ENCODE results near the gene TPK1. TPM values are rescaled to one million over a fixed set of nuclear protein-coding genes. Genes with fewer than 3 reads are reported as not detected.

TPK1 gene
- total RNA-seq, 6 donors from 2014 or later: 4.2 to 12.3 (median 9.1) TPM

DNA sequence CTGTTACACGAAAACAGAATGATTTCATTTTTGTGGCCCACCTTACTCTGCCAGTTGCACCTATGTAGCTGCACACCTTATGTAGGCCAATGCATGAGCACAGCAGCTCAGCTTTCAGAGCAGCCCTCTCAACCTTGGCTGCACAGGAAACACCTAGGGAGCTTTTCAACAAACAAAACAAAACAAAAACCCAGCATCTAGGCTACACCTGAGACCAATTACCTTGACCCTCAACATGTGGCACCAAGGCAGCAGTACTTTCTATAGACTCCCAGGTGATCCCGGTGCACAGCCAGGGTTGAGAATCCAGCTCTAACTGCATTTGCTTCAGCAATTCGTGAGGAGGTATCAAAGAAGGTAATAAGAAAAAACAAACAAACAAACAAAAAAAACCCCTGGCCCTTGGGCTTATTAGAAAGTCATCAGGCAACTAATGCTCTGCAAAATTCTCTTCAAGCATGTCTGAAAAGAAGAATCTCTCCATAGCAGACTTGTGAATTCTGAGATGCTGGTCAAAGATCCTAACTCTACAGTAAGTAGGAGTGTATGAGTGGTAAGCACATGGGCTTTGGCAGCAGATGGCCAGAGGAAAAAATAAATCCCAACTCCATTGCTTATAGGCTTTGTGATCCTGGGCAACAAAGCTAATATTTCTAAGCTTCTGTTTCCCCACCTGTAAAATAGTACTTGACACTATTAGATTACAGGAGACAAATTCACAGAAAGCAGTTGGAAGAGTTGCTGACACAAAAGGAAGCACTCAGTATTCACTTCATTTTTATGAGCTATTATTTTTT is 318.9 kb downstream of the TPK1 start:
- no peaks in the 10 kb centered on the region for H3K4me1 ChIP-seq
- no peak overlapping the region for H3K27ac ChIP-seq
- DNase-seq (no peak), ATAC-seq (ENCODE audit: low FRiP score in 2 of 2) (no peak)
- no peak overlapping the region for H3K4me3 ChIP-seq
- TF ChIP-seq, protein P1, sequence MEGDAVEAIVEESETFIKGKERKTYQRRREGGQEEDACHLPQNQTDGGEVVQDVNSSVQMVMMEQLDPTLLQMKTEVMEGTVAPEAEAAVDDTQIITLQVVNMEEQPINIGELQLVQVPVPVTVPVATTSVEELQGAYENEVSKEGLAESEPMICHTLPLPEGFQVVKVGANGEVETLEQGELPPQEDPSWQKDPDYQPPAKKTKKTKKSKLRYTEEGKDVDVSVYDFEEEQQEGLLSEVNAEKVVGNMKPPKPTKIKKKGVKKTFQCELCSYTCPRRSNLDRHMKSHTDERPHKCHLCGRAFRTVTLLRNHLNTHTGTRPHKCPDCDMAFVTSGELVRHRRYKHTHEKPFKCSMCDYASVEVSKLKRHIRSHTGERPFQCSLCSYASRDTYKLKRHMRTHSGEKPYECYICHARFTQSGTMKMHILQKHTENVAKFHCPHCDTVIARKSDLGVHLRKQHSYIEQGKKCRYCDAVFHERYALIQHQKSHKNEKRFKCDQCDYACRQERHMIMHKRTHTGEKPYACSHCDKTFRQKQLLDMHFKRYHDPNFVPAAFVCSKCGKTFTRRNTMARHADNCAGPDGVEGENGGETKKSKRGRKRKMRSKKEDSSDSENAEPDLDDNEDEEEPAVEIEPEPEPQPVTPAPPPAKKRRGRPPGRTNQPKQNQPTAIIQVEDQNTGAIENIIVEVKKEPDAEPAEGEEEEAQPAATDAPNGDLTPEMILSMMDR (IDR thresholded peaks at IDR 0.05): no peak
- TF ChIP-seq EP300 (IDR thresholded peaks at IDR 0.05): no peak
- TF ChIP-seq POLR2AphosphoS5 (IDR thresholded peaks at IDR 0.05): no peak
- no peak for TF ChIP-seq POLR2A (IDR thresholded peaks at IDR 0.05)
- no peaks in the 10 kb centered on the region for H3K27me3 ChIP-seq
- H3K9me3 ChIP-seq: no peaks in the 10 kb centered on the region
- WGBS, 2 donors: 88% methylated on average over 3 of the region's 3 CpGs
- H3K36me3 ChIP-seq: no peaks in the 10 kb centered on the region

DNA sequence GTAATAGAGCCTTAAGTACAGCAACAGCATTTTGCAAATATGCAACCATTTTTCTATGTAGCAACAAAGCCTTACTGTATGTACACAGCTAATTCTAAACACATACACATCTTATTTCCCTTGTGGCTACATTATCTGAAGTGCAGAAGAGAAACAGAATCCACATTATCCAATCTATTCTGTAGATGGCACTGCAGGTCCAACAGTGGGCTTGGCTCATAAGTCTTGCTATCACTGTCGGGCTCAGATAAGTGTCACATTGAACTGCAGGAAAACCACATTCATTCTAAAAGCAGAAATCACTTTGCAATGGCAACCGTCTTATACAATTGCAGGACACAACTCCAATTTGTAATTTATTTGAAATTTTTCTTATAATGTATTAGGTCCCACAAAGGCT is 322.5 kb downstream of the TPK1 start:
- 10 to 17% methylated on average over 2 of the region's 2 CpGs for WGBS, 2 donors
- no peak for DNase-seq
- no peak for TF ChIP-seq EP300 (IDR thresholded peaks at IDR 0.05)
- TF ChIP-seq, protein P1 (IDR thresholded peaks at IDR 0.05): peak in 1 of 6 experiments; percentile 8
- Histone ChIP-seq H3K9me3 (no peaks in the 10 kb centered on the region), H3K27me3 (no peaks in the 10 kb centered on the region), H3K36me3 (no peaks in the 10 kb centered on the region), H3K4me1 (no peaks in the 10 kb centered on the region), H3K27ac (no peak overlapping the region), H3K4me3 (no peak overlapping the region)
- ATAC-seq (ENCODE audit: low FRiP score in 2 of 2): peak in 1 of 2 donors; percentile 43

DNA sequence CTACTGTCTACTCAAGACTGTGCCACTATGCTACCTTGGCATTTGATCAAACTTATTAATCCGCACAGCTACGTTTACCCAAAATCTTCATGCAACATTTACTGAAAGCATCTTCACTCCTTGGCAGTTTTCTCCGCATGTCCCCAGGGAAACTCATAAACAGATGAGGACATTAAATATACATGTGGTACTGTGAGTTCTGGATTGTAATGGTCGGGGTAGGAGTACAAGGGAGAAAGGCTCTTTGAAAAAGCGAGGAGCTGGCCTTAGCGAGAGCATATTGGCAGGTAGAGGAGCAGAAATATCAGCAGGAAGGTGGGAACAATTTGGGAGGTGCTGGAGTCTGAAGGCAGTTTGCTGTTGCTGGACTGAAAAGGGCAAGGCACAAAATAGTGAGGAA is 325.2 kb downstream of the TPK1 start:
- no peak overlapping the region for H3K4me3 ChIP-seq
- no peak overlapping the region for H3K27ac ChIP-seq
- WGBS, 2 donors: 91 to 92% methylated on average over 6 of the region's 6 CpGs
- H3K9me3 ChIP-seq: no peaks in the 10 kb centered on the region
- DNase-seq (no peak), ATAC-seq (ENCODE audit: low FRiP score in 2 of 2) (no peak)
- TF ChIP-seq POLR2A (IDR thresholded peaks at IDR 0.05) (no peak), POLR2AphosphoS5 (IDR thresholded peaks at IDR 0.05) (no peak)
- TF ChIP-seq, protein P1 (IDR thresholded peaks at IDR 0.05): no peak
- H3K4me1 ChIP-seq: no peaks in the 10 kb centered on the region
- no peaks in the 10 kb centered on the region for H3K27me3 ChIP-seq
- H3K36me3 ChIP-seq: no peaks in the 10 kb centered on the region

GRCh38 chr7:144508702-144509101 is 327.2 kb downstream of the TPK1 start:
- H3K4me1 ChIP-seq: no peaks in the 10 kb centered on the region
- ATAC-seq (ENCODE audit: low FRiP score in 2 of 2) (no peak), DNase-seq (no peak)
- H3K27me3 ChIP-seq: no peaks in the 10 kb centered on the region
- no peak overlapping the region for H3K27ac ChIP-seq
- H3K9me3 ChIP-seq: no peaks in the 10 kb centered on the region
- no peak for TF ChIP-seq POLR2AphosphoS5 (IDR thresholded peaks at IDR 0.05)
- TF ChIP-seq POLR2A (IDR thresholded peaks at IDR 0.05): no peak
- TF ChIP-seq, protein P1 (IDR thresholded peaks at IDR 0.05): no peak
- TF ChIP-seq EP300 (IDR thresholded peaks at IDR 0.05): no peak
- WGBS, 2 donors: 64 to 75% methylated on average over 4 of the region's 4 CpGs
- H3K4me3 ChIP-seq: no peak overlapping the region
- no peaks in the 10 kb centered on the region for H3K36me3 ChIP-seq

- H3K27ac ChIP-seq: no peak overlapping the region
Observed at GRCh38 chr7:144503215-144503614, 332.6 kb downstream of the TPK1 start.

More at GRCh38 chr7:144503215-144503614, 332.6 kb downstream of the TPK1 start:
- Histone ChIP-seq H3K36me3 (no peaks in the 10 kb centered on the region), H3K4me1 (no peaks in the 10 kb centered on the region), H3K27me3 (no peaks in the 10 kb centered on the region), H3K9me3 (no peaks in the 10 kb centered on the region), H3K4me3 (no peak overlapping the region)
- WGBS, 2 donors: 86 to 87% methylated on average over 6 of the region's 6 CpGs
- TF ChIP-seq POLR2A (IDR thresholded peaks at IDR 0.05) (no peak), POLR2AphosphoS5 (IDR thresholded peaks at IDR 0.05) (no peak), EP300 (IDR thresholded peaks at IDR 0.05) (no peak)
- TF ChIP-seq, protein P1 (IDR thresholded peaks at IDR 0.05): no peak
- DNase-seq: no peak
- ATAC-seq (ENCODE audit: low FRiP score in 2 of 2): no peak

Data from upper lobe of left lung (tissue), 6 donors.